Measurements from ENCODE around the gene DCBLD2. TPM values are rescaled to one million over a fixed set of nuclear protein-coding genes. Genes with fewer than 3 reads are reported as not detected.

DCBLD2 gene
- total and polyA plus RNA-seq, 2 of the 4 experiments (the other 2 are of a cell fraction), result 121 to 196 TPM

- DNase-seq (no peak), ATAC-seq (ENCODE audit: low read depth) (no peak)
- no peak overlapping the region for H2BK120ac ChIP-seq (ENCODE audit: low read depth, low read length)
- H3K23ac ChIP-seq (ENCODE audit: low read depth, low read length), result no peak overlapping the region
- no peak overlapping the region for H2AK9ac ChIP-seq (replicated peaks; ENCODE audit: low read depth, low read length, poor library complexity)
- dilution Hi-C loops (cut with HindIII; ENCODE audit: low sequenced_read_pairs, unreplicated experiment), result no loop called here
- H3K9me3 ChIP-seq (ENCODE audit: control insufficient read depth, insufficient read depth, low read length), result no peaks in the 10 kb centered on the region
- no peak overlapping the region for H3K4me2 ChIP-seq (ENCODE audit: low read depth, low read length)
- no peak overlapping the region for H4K5ac ChIP-seq (ENCODE audit: low read depth, low read length)
- H2AK5ac ChIP-seq (ENCODE audit: low read depth, low read length), result no peak overlapping the region
- no peaks in the 10 kb centered on the region for H3K27me3 ChIP-seq (ENCODE audit: control insufficient read depth, insufficient read depth, low read length)
- no peak overlapping the region for H3K18ac ChIP-seq (ENCODE audit: low read depth, low read length)
- no peaks in the 10 kb centered on the region for H3K36me3 ChIP-seq (ENCODE audit: control insufficient read depth, insufficient read depth, low read length)
- H2BK20ac ChIP-seq (ENCODE audit: low read depth, low read length), result no peak overlapping the region
- peaks cover 12% of the 10 kb centered on the region; the same call in 1 of the 2 replicates for H3K9me1 ChIP-seq (ENCODE audit: insufficient read depth, low read length)
- ChIA-PET POLR2A (ENCODE audit: unreplicated experiment) (no interaction called here), CTCF (no interaction called here)
- 0 out of 4 replicates have a peak, but pooled peaks cover 0 to 4% of the 10 kb centered on the region in 2 experiments for H3K79me1 ChIP-seq (ENCODE audit: low read depth in 1 of 2, low read length in 2 of 2)
- H3K4ac ChIP-seq (ENCODE audit: low read depth, low read length), result no peak overlapping the region
- H3K14ac ChIP-seq (replicated peaks; ENCODE audit: low read depth, low read length), result no peak overlapping the region
- intact Hi-C loops (cut with micrococcal nuclease), result no loop called here
- H2BK15ac ChIP-seq (ENCODE audit: low read depth, low read length), result no peak overlapping the region; the same call in 2 of the 3 replicates
- in situ Hi-C loops (cut with MboI; ENCODE audit: low sequenced_read_pairs), result loop anchor here (10.0 kb wide), 1 partner anchor 182 kb away; no protein-coding TSS in a partner anchor
- no peak overlapping the region for H4K91ac ChIP-seq (ENCODE audit: insufficient read depth, low read depth, low read length)
- BruUV-seq (replicated peaks), result no TSS peak
- TF ChIP-seq USF2 (IDR thresholded peaks at IDR 0.05; ENCODE audit: low read depth, low read length), result no peak
- no peak for TF ChIP-seq RAD21 (IDR thresholded peaks at IDR 0.05; ENCODE audit: low read length)
- TF ChIP-seq SMC3 (IDR thresholded peaks at IDR 0.05; ENCODE audit: low read depth, low read length), result no peak
- no peak overlapping the region for H2BK5ac ChIP-seq (ENCODE audit: low read depth, low read length, poor library complexity, severe bottlenecking)
- WGBS, 2 experiments (ENCODE audit: extremely low coverage in 2 of 2, insufficient read length in 1 of 2), result no CpG with 5 or more reads among the region's 2 CpGs
- no peak overlapping the region for H3K4me3 ChIP-seq (ENCODE audit: insufficient read depth, low read depth, low read length)
- no peak overlapping the region for H3K9ac ChIP-seq (ENCODE audit: low read depth, low read length)
- no peak overlapping the region for H2AFZ ChIP-seq (replicated peaks; ENCODE audit: low read length, poor library complexity)
- H4K20me1 ChIP-seq (ENCODE audit: insufficient read depth, low read length), result no peaks in the 10 kb centered on the region
- peaks cover 10% of the 10 kb centered on the region for H3K4me1 ChIP-seq (ENCODE audit: control insufficient read depth, insufficient read depth, low read length)
- no peak overlapping the region for H3K27ac ChIP-seq (ENCODE audit: insufficient read depth, low read length)
- H3K56ac ChIP-seq (ENCODE audit: extremely low read depth, insufficient read depth, low read length), result no peak overlapping the region
- no peak overlapping the region for H4K8ac ChIP-seq (ENCODE audit: low read depth in 2 of 2, low read length in 2 of 2)
Measured at GRCh38 chr3:98787181-98787580, 114.3 kb downstream of the DCBLD2 start.
